Immature natural killer cell (primary cell): ENCODE results near the gene TRIM38. TPM values are rescaled to one million over a fixed set of nuclear protein-coding genes. Genes with fewer than 3 reads are reported as not detected.
A peak's percentile ranks its signal among the peaks of the same experiment; 100 is the strongest.
"Not testable (repeated sequence)": the region's sequence is repeated elsewhere in the genome, so short reads cannot be mapped to it uniquely, and the experiment has no call there.

Experiments used
- DNase-seq, 3 donors: peaks; one replicate each; pipeline ENCODE4 v3.0.0; 2022; ENCODE audit warnings: mixed read lengths in 1 of 3
- H3K27ac Mint-ChIP-seq, 6 donors: one replicate each; pipeline ENCODE4 v1.8.0; 2020; ENCODE audit warnings: mixed read lengths in 6 of 6, mild to moderate bottlenecking in 5 of 6, inconsistent platforms in 4 of 6, moderate library complexity in 3 of 6
- H3K27me3 Mint-ChIP-seq, 3 donors: one replicate each; pipeline ENCODE4 v1.8.0; 2020 to 2021; ENCODE audit warnings: low read depth in 3 of 3, mild to moderate bottlenecking in 3 of 3, mixed read lengths in 3 of 3, moderate library complexity in 3 of 3, inconsistent platforms in 1 of 3
- H3K36me3 Mint-ChIP-seq, 3 donors: one replicate each; pipeline ENCODE4 v1.8.0; 2020; ENCODE audit warnings: mixed read lengths in 3 of 3, inconsistent platforms in 2 of 3, mild to moderate bottlenecking in 2 of 3
- H3K4me1 Mint-ChIP-seq, 2 donors: one replicate each; pipeline ENCODE4 v1.8.0; 2020; ENCODE audit warnings: inconsistent platforms in 2 of 2, mild to moderate bottlenecking in 2 of 2, mixed read lengths in 2 of 2, moderate library complexity in 1 of 2
- H3K4me3 Mint-ChIP-seq, 5 donors: one replicate each; pipeline ENCODE4 v1.8.0; 2020; ENCODE audit warnings: mild to moderate bottlenecking in 5 of 5, mixed read lengths in 5 of 5, inconsistent platforms in 3 of 5, moderate library complexity in 3 of 5
- H3K9me3 Mint-ChIP-seq, 6 donors: one replicate each; pipeline ENCODE4 v1.8.0; 2020; ENCODE audit warnings: mild to moderate bottlenecking in 6 of 6, mixed read lengths in 6 of 6, inconsistent platforms in 4 of 6, moderate library complexity in 3 of 6
- polyA plus RNA-seq, 3 donors: library from polyadenylated mRNA; unstranded; fragments of 300-500 nt; fragmentation: Illumina TruSeq; gene quantifications; one replicate each; pipeline ENCODE4 v1.2.3, GENCODE V29; 2021

Gene TRIM38
- polyA plus RNA-seq, 3 donors from 2014 or later: 3.6 to 11.4 (median 5.0) TPM

GRCh38 chr6:25929785-25930184, 32.8 kb upstream of the TRIM38 start:
- H3K9me3 Mint-ChIP-seq, DNase-seq, H3K27ac Mint-ChIP-seq, H3K4me3 Mint-ChIP-seq, H3K36me3 Mint-ChIP-seq, H3K27me3 Mint-ChIP-seq, H3K4me1 Mint-ChIP-seq: not testable (repeated sequence)

- no peak within 1 kb of the TSS for H3K4me3 Mint-ChIP-seq
- DNase-seq: no peak
- no peaks in the 10 kb centered on the region for H3K4me1 Mint-ChIP-seq
- peaks cover 0 to 6% (median 0%) of the 10 kb centered on the region in 6 donors for H3K9me3 Mint-ChIP-seq
- H3K27ac Mint-ChIP-seq: no peak within 1 kb of the TSS
- H3K27me3 Mint-ChIP-seq: peaks cover 0 to 4% (median 1%) of the 10 kb centered on the region in 3 donors
- no peaks in the 10 kb centered on the region for H3K36me3 Mint-ChIP-seq
Observed at GRCh38 chr6:25930532-25931410, 31.8 kb upstream of the TRIM38 start, which contains the start of gene SLC17A2. Gene SLC17A2 (minus strand): TSS chr6:25930691. CDS start chr6:25925796, 4,895 bp downstream.

- Mint-ChIP-seq H3K4me1 (no peaks in the 10 kb centered on the region), H3K27ac (no peak overlapping the region), H3K36me3 (no peaks in the 10 kb centered on the region), H3K4me3 (no peak overlapping the region), H3K27me3 (peaks cover 0 to 3% (median 2%) of the 10 kb centered on the region in 3 donors), H3K9me3 (peaks cover 0 to 6% (median 0%) of the 10 kb centered on the region in 6 donors)
- no peak for DNase-seq
Observed at GRCh38 chr6:25931411-25931709, 31.2 kb upstream of the TRIM38 start.

- Mint-ChIP-seq H3K27ac (no peak overlapping the region), H3K4me3 (no peak overlapping the region), H3K27me3 (peaks cover 0 to 8% (median 6%) of the 10 kb centered on the region in 3 donors), H3K9me3 (peaks cover 0 to 6% (median 0%) of the 10 kb centered on the region in 6 donors), H3K36me3 (no peaks in the 10 kb centered on the region), H3K4me1 (no peaks in the 10 kb centered on the region)
- DNase-seq: no peak
Observed at GRCh38 chr6:25934156-25934555, 28.4 kb upstream of the TRIM38 start.

GRCh38 chr6:25934735-25935313, 27.8 kb upstream of the TRIM38 start:
- Mint-ChIP-seq H3K36me3 (no peaks in the 10 kb centered on the region), H3K4me1 (no peaks in the 10 kb centered on the region), H3K4me3 (no peak overlapping the region), H3K27me3 (peaks cover 0 to 8% (median 6%) of the 10 kb centered on the region in 3 donors), H3K27ac (no peak overlapping the region), H3K9me3 (peaks cover 0 to 6% (median 0%) of the 10 kb centered on the region in 6 donors)
- no peak for DNase-seq

- Mint-ChIP-seq H3K27ac (no peak overlapping the region), H3K27me3 (peaks cover 0 to 8% (median 6%) of the 10 kb centered on the region in 3 donors), H3K9me3 (peaks cover 0 to 6% (median 0%) of the 10 kb centered on the region in 6 donors), H3K36me3 (no peaks in the 10 kb centered on the region), H3K4me3 (no peak overlapping the region), H3K4me1 (no peaks in the 10 kb centered on the region)
- no peak for DNase-seq
Observed at GRCh38 chr6:25935953-25936352, 26.6 kb upstream of the TRIM38 start.

- Mint-ChIP-seq H3K9me3 (peaks cover 0 to under 1% (median 0%) of the 10 kb centered on the region in 6 donors), H3K4me3 (no peak overlapping the region)
Observed at GRCh38 chr6:25939593-25939992, 23.0 kb upstream of the TRIM38 start.

GRCh38 chr6:25942561-25943147, 19.9 kb upstream of the TRIM38 start:
- Mint-ChIP-seq H3K4me1 (peaks cover 2 to 6% of the 10 kb centered on the region in 2 donors), H3K27me3 (peaks cover 4 to 7% (median 4%) of the 10 kb centered on the region in 3 donors), H3K27ac (no peak overlapping the region), H3K9me3 (peaks cover 0 to 3% (median 0%) of the 10 kb centered on the region in 6 donors), H3K36me3 (no peaks in the 10 kb centered on the region), H3K4me3 (no peak overlapping the region)
- DNase-seq: peak in 1 of 3 donors; percentile 26

More at GRCh38 chr6:25939593-25939992, 23.0 kb upstream of the TRIM38 start:
- DNase-seq: no peak
- Mint-ChIP-seq H3K36me3 (no peaks in the 10 kb centered on the region), H3K27me3 (peaks cover 0 to 9% (median 5%) of the 10 kb centered on the region in 3 donors), H3K4me1 (no peaks in the 10 kb centered on the region), H3K27ac (no peak overlapping the region)

GRCh38 chr6:25943887-25944286, 18.7 kb upstream of the TRIM38 start:
- no peak for DNase-seq
- peaks cover 3 to 4% (median 3%) of the 10 kb centered on the region in 3 donors for H3K27me3 Mint-ChIP-seq
- no peak overlapping the region for H3K27ac Mint-ChIP-seq
- H3K36me3 Mint-ChIP-seq: no peaks in the 10 kb centered on the region
- H3K4me3 Mint-ChIP-seq: no peak overlapping the region
- H3K4me1 Mint-ChIP-seq: peaks cover 2 to 6% of the 10 kb centered on the region in 2 donors
- peaks cover 0 to 3% (median 0%) of the 10 kb centered on the region in 6 donors for H3K9me3 Mint-ChIP-seq

- Mint-ChIP-seq H3K4me1 (peaks cover 2 to 6% of the 10 kb centered on the region in 2 donors), H3K27me3 (peaks cover 3 to 5% (median 3%) of the 10 kb centered on the region in 3 donors), H3K9me3 (peaks cover 0 to 3% (median 0%) of the 10 kb centered on the region in 6 donors), H3K27ac (no peak overlapping the region), H3K4me3 (no peak overlapping the region), H3K36me3 (no peaks in the 10 kb centered on the region)
- no peak for DNase-seq
Observed at GRCh38 chr6:25944688-25945574, 17.7 kb upstream of the TRIM38 start.

GRCh38 chr6:25945738-25946137, 16.9 kb upstream of the TRIM38 start:
- not testable (repeated sequence) for H3K27ac Mint-ChIP-seq, H3K9me3 Mint-ChIP-seq, H3K36me3 Mint-ChIP-seq, H3K4me1 Mint-ChIP-seq, H3K27me3 Mint-ChIP-seq, H3K4me3 Mint-ChIP-seq, DNase-seq

GRCh38 chr6:25946631-25947030, 16.0 kb upstream of the TRIM38 start:
- peaks cover 0 to 5% (median 3%) of the 10 kb centered on the region in 3 donors for H3K27me3 Mint-ChIP-seq
- no peak overlapping the region for H3K4me3 Mint-ChIP-seq
- peaks cover 0 to 3% (median 0%) of the 10 kb centered on the region in 6 donors for H3K9me3 Mint-ChIP-seq
- no peak overlapping the region for H3K27ac Mint-ChIP-seq
- H3K4me1 Mint-ChIP-seq: peaks cover 2 to 6% of the 10 kb centered on the region in 2 donors
- peaks cover 0 to 4% (median 0%) of the 10 kb centered on the region in 3 donors for H3K36me3 Mint-ChIP-seq
- DNase-seq: no peak

- H3K27ac Mint-ChIP-seq: not testable (repeated sequence)
Observed at GRCh38 chr6:25947492-25947891, 15.1 kb upstream of the TRIM38 start.

More at GRCh38 chr6:25947492-25947891, 15.1 kb upstream of the TRIM38 start:
- not testable (repeated sequence) for H3K9me3 Mint-ChIP-seq, H3K4me1 Mint-ChIP-seq, DNase-seq, H3K36me3 Mint-ChIP-seq, H3K4me3 Mint-ChIP-seq, H3K27me3 Mint-ChIP-seq
